Breast epithelium (tissue), 4 donors: ENCODE measurements around the gene MRO. TPM values are rescaled to one million over a fixed set of nuclear protein-coding genes. Genes with fewer than 3 reads are reported as not detected.

Experiments
- DNase-seq, 2 donors: peaks; one replicate each; pipeline ENCODE4 v3.0.0-alpha.2; 2019; ENCODE audit warnings: low spot score in 2 of 2
- H3K27ac ChIP-seq, 2 donors: fragments of 200-600 bp; sonication (generic) in 1 of 2; one replicate each; pipeline ENCODE4 v1.5.1; 2016 to 2019; ENCODE audit warnings: mild to moderate bottlenecking in 1 of 2
- H3K27me3 ChIP-seq, 2 donors: fragments of 200-600 bp; sonication (generic) in 1 of 2; one replicate each; pipeline versions ENCODE4 v1.5.1 to v1.6.0; 2017 to 2019; ENCODE audit warnings: control low read depth in 1 of 2, mild to moderate bottlenecking in 1 of 2
- H3K36me3 ChIP-seq: fragments of 200-600 bp; one replicate; pipeline ENCODE4 v1.5.1; 2019
- H3K4me1 ChIP-seq, 2 donors: fragments of 200-600 bp; sonication (generic); one replicate each; pipeline ENCODE4 v1.5.1; 2016 to 2019; ENCODE audit warnings: control low read depth in 1 of 2
- H3K4me3 ChIP-seq, 3 donors: fragments of 200-600 bp; sonication (generic); 1 replicate in 2 of 3; 2 replicates in 1 of 3; pipeline ENCODE4 v1.5.1; 2016 to 2019; ENCODE audit warnings: mild to moderate bottlenecking in 3 of 3, moderate library complexity in 2 of 3
- H3K9me3 ChIP-seq, 2 donors: fragments of 200-600 bp; sonication (generic) in 1 of 2; one replicate each; pipeline ENCODE4 v1.5.1; 2016 to 2019; ENCODE audit warnings: control low read depth in 1 of 2
- CTCF ChIP-seq, 3 donors: fragments of 450-650 bp; IDR thresholded peaks; one replicate each; pipeline ENCODE4 v1.5.1; 2016 to 2017; ENCODE audit warnings: antibody characterized with exemption in 3 of 3, mild to moderate bottlenecking in 3 of 3, moderate library complexity in 3 of 3
- POLR2A ChIP-seq: fragments of 450-650 bp; IDR thresholded peaks from one replicate; pipeline ENCODE4 v1.6.1; 2016; ENCODE audit warnings: antibody characterized with exemption, mild to moderate bottlenecking, moderate library complexity
- POLR2AphosphoS5 ChIP-seq, 3 donors: sonication (generic); formaldehyde crosslinking; IDR thresholded peaks; one replicate each; pipeline ENCODE4 v1.6.1; 2017; ENCODE audit warnings: antibody characterized with exemption in 3 of 3
- intact Hi-C: fragments of 100-400 bp; cut with DNase I; formaldehyde crosslinking; loops from one replicate; pipeline ENCODE4 v1.15.1; 2023; ENCODE audit warnings: low total_unique reads
- total RNA-seq, 3 donors: library from RNA; depleted of rRNA; stranded (reverse); fragments of >200 nt; gene quantifications; one replicate each; pipeline ENCODE4 v1.1.0, GENCODE V29; 2016

MRO gene
- total RNA-seq, 3 donors from 2014 or later: 0.59 to 3.0 (median 0.66) TPM

GRCh38 chr18:50806208-50806616 lies 13.6 kb downstream of the MRO start:
- H3K9me3 ChIP-seq: no peaks in the 10 kb centered on the region
- H3K36me3 ChIP-seq: no peaks in the 10 kb centered on the region
- intact Hi-C loops: no loop called here
- no peaks in the 10 kb centered on the region for H3K27me3 ChIP-seq
- no peaks in the 10 kb centered on the region for H3K4me1 ChIP-seq
- TF ChIP-seq POLR2AphosphoS5 (IDR thresholded peaks at IDR 0.05) (no peak), CTCF (IDR thresholded peaks at IDR 0.05) (no peak), POLR2A (no peak)
- no peak overlapping the region for H3K27ac ChIP-seq
- no peak overlapping the region for H3K4me3 ChIP-seq
- no peak for DNase-seq

GRCh38 chr18:50805732-50806131 lies 14.1 kb downstream of the MRO start:
- intact Hi-C loops: no loop called here
- Histone ChIP-seq H3K27ac (no peak overlapping the region), H3K4me3 (no peak overlapping the region), H3K36me3 (no peaks in the 10 kb centered on the region), H3K9me3 (no peaks in the 10 kb centered on the region), H3K4me1 (no peaks in the 10 kb centered on the region), H3K27me3 (no peaks in the 10 kb centered on the region)
- DNase-seq: no peak
- no peak for TF ChIP-seq POLR2AphosphoS5 (IDR thresholded peaks at IDR 0.05)
- TF ChIP-seq POLR2A: no peak
- no peak for TF ChIP-seq CTCF (IDR thresholded peaks at IDR 0.05)

- intact Hi-C loops: no loop called here
- H3K27ac ChIP-seq: no peak overlapping the region
- DNase-seq: no peak
- H3K36me3 ChIP-seq: no peaks in the 10 kb centered on the region
- H3K4me1 ChIP-seq: no peaks in the 10 kb centered on the region
- peaks cover 0 to 5% of the 10 kb centered on the region in 2 donors for H3K27me3 ChIP-seq
- H3K9me3 ChIP-seq: no peaks in the 10 kb centered on the region
- no peak overlapping the region for H3K4me3 ChIP-seq
- TF ChIP-seq POLR2AphosphoS5 (IDR thresholded peaks at IDR 0.05): no peak
- TF ChIP-seq CTCF (IDR thresholded peaks at IDR 0.05): no peak
- no peak for TF ChIP-seq POLR2A
Measured at GRCh38 chr18:50803592-50803991, 16.2 kb downstream of the MRO start.

- TF ChIP-seq CTCF (IDR thresholded peaks at IDR 0.05) (no peak), POLR2AphosphoS5 (IDR thresholded peaks at IDR 0.05) (no peak), POLR2A (no peak)
- Histone ChIP-seq H3K27ac (no peak overlapping the region), H3K9me3 (no peaks in the 10 kb centered on the region), H3K4me1 (no peaks in the 10 kb centered on the region), H3K4me3 (no peak overlapping the region), H3K27me3 (peaks cover 0 to 5% of the 10 kb centered on the region in 2 donors), H3K36me3 (no peaks in the 10 kb centered on the region)
- intact Hi-C loops: no loop called here
- no peak for DNase-seq
Measured at GRCh38 chr18:50802141-50802540, 17.7 kb downstream of the MRO start.

GRCh38 chr18:50797142-50797541 lies 22.7 kb downstream of the MRO start:
- Histone ChIP-seq H3K36me3 (no peaks in the 10 kb centered on the region), H3K27ac (no peak overlapping the region), H3K9me3 (no peaks in the 10 kb centered on the region), H3K4me3 (no peak overlapping the region), H3K4me1 (no peaks in the 10 kb centered on the region), H3K27me3 (peaks cover 0 to 5% of the 10 kb centered on the region in 2 donors)
- intact Hi-C loops: loop anchor here (5.0 kb wide), 1 partner anchor 740 kb away; no protein-coding TSS in a partner anchor
- no peak for TF ChIP-seq POLR2AphosphoS5 (IDR thresholded peaks at IDR 0.05)
- no peak for TF ChIP-seq CTCF (IDR thresholded peaks at IDR 0.05)
- no peak for TF ChIP-seq POLR2A
- no peak for DNase-seq
